Ramos (cell line): ENCODE data around the gene WDR46.

Experiments
- in situ Hi-C: fragments of 300-500 bp; cut with MboI; formaldehyde crosslinking; loops from one replicate; pipeline ENCODE4 v1.14.3; 2022; ENCODE audit warnings: low sequenced_read_pairs; ENCODE audit not compliant: unreplicated experiment

WDR46 gene, protein sequence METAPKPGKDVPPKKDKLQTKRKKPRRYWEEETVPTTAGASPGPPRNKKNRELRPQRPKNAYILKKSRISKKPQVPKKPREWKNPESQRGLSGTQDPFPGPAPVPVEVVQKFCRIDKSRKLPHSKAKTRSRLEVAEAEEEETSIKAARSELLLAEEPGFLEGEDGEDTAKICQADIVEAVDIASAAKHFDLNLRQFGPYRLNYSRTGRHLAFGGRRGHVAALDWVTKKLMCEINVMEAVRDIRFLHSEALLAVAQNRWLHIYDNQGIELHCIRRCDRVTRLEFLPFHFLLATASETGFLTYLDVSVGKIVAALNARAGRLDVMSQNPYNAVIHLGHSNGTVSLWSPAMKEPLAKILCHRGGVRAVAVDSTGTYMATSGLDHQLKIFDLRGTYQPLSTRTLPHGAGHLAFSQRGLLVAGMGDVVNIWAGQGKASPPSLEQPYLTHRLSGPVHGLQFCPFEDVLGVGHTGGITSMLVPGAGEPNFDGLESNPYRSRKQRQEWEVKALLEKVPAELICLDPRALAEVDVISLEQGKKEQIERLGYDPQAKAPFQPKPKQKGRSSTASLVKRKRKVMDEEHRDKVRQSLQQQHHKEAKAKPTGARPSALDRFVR

GRCh38 chr6:33288921-33289783, at the start of gene WDR46, which contains the start of gene PFDN6:
TSS of gene WDR46 (minus strand) at chr6:33289239. CDS start at chr6:33289170, 69 bp downstream.
TSS of gene PFDN6 (plus strand) at chr6:33289601. CDS start at chr6:33289857, 256 bp downstream.
- in situ Hi-C loops: no loop called here

DNA sequence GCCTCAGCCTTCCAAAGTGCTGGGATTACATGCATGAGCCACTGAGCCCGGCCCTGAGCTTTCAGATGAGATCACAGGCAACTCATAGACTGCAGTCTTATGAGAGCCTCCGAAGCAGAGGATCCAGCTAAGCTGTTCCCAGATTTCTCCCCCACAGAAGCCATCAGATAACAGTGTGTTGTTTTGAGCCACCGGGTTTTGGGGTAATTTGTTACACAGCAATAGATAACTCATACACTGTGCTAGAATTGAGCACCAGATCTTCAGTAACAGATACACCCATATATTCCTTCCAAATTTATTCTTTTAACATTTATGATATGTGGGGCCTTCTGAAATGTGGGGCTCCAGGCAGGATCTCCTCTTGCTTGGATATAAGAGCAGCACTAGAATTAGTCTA, 47.5 kb upstream of the WDR46 start:
- in situ Hi-C loops: no loop called here

- in situ Hi-C loops: no loop called here
These were observed 46.9 kb upstream of the WDR46 start for GRCh38 chr6:33335916-33336315.

- in situ Hi-C loops: no loop called here
These were observed 44.6 kb upstream of the WDR46 start for GRCh38 chr6:33333666-33334065.

GRCh38 chr6:33330736-33331135, 41.7 kb upstream of the WDR46 start:
- in situ Hi-C loops: no loop called here

- in situ Hi-C loops: no loop called here
These were observed 40.0 kb upstream of the WDR46 start for GRCh38 chr6:33329058-33329457.

DNA sequence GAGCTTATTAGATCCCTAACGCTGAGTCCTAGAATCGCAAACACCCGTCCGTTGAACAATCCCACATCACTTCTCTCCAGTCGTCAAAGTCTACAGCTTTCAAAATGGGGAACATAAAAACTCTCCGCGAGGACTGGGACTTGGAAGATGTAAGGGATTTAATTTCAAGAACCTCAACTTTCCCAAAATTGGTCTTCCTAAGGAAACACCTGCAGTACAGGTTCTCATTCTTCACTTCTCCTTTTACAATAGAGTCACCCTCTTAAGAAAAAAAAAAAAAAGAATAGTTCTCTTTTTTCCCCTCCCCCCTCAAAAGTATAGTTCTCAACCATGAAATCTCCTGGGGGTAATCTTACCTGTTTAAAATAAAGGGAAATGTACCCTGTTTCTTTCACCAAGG, 35.1 kb upstream of the WDR46 start:
- in situ Hi-C loops: no loop called here

DNA sequence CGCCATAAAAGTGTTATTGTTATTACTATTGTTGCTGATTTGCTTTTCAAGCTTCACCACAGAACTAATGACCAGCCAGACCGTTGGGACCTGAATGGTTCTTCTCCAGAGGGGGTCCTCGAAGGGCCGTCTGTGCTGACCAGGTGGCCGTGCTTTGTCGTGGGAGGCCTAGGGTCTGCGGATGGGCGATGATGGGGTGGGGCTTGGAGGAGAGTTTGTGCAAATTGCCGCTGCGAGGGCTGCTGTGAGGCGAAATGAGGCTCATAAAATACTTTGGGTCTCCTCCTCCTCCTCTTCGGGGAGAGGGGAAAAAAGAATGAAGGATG, 34.5 kb upstream of the WDR46 start:
- in situ Hi-C loops: no loop called here

DNA sequence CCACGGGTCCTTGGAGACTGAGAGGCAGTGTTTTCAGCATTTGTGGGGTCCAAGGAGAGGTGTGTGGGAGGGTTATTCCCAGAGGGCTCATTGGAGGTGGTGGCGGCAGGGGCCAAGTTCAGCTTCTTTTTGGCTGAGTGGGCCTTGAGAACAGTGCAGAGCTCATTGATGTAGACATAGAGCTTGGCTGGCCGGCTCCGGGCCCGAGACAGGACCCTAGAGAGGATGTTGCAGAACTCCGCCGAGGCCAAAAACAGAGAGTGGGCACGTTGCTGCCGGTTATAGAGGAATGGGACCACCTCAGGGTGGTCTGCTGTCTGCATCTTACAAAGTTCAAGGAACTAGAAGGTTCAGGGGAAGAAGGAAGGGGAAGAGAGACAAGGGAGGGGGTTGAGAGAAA, 32.2 kb upstream of the WDR46 start:
- in situ Hi-C loops: no loop called here

- in situ Hi-C loops: no loop called here
These were observed 31.5 kb upstream of the WDR46 start for GRCh38 chr6:33320315-33321181.

DNA sequence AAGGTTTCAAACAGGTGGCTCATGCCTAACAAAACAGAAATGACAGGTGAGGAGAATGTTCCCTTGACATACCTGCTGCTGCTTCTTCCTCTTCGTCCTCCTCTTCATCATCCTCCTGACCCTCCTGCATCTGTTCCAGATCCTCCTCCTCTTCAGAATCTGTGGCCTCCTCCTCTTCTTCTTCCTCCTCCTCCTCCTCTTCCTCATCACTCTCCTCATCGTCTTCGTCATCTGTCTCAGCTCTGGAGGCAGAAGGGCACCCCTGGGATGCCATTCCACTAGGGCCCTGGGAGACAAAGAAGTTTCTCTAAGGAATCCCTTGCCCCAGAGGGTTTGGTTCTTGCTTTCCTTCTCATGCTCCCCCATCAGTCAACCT, 30.9 kb upstream of the WDR46 start:
- in situ Hi-C loops: no loop called here

GRCh38 chr6:33318426-33319073, 29.5 kb upstream of the WDR46 start:
- in situ Hi-C loops: no loop called here

- in situ Hi-C loops: no loop called here
These were observed 28.8 kb upstream of the WDR46 start, which contains the start of gene ZBTB22 for GRCh38 chr6:33317669-33318425. TSS of gene ZBTB22 (minus strand) at chr6:33317744. CDS start at chr6:33316916, 828 bp downstream.

GRCh38 chr6:33317419-33317668, 28.3 kb upstream of the WDR46 start:
- in situ Hi-C loops: no loop called here

- in situ Hi-C loops: no loop called here
These were observed 27.8 kb upstream of the WDR46 start for GRCh38 chr6:33316603-33317418.

DNA sequence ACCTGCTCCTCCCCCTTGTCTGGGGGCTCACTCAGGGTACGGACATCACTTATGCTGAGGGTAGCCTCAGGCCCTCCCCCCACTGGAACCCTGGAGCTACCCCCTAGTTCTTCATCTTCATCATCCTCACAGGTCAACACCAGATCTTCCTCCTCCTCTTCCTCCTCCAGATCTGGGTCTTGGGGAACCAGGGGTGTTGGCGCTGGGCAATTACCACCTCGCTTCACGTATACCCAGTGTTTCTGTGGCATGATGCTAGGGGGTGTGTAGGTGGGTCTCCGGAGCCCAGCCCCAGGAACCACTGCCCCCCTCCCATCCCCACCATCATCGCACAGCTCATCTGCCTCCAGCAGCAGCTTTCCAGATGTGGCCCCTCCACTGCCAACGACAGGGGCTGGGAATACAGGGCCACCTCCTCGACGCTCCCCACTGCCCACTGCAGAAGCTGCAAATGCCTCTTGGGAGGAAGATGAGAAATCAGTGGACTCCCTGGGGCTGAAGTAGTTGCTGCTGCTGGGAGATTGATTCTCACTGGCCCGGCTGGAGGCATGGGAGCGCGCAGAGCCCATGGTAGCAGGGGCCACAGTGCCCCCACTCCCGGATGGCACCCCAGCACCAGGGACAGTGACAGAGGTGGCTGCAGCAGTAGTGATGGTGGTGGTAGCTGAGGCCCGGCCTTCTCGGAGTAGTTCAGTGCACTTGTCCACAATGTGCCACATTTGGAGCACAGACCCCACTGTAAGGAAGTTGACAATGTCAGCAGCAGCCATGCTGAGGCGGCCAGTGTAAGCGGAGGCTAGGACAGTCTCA, 27.0 kb upstream of the WDR46 start:
- in situ Hi-C loops: no loop called here

DNA sequence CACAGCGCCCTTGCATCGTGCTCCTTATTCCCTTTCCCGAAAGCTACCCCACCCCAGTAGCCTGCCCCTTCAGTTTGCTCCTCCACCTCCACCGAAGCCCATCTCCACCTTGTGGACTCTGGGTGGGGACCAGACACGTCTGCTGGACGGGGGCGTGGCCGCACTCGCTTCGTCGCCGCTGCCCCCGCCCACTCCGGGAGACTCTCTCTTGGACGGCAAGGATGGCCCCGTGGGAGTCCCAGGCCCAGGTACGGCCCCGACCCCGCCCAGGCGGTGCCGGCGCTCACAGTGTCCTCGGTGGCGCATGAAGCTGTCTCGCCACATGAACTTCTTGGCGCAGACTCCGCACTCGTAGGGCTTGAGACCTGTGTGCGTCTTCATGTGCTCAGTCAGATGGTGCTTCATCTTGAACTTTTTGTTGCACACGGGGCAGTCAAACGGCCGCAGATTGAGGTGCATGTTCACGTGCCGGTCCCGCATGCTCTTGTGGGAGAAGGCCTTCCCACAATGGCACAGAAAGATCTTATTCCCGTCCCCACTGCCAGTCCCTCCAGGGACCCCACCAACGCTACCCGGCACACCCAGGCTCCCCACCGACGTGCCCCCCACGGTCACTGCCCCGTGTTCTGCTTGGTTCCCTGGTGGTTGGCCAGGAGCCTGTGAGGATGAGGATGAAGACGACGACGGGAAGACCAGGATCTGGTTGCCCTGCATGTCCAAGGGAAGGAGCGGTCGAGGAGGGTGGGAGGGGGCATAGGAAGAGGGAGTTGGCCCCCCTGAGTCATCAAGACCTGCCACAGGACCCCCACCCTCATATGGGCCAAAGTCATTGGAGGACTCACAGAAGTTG, 26.1 kb upstream of the WDR46 start:
- in situ Hi-C loops: no loop called here
